ENCODE data around the gene AKR7A3. TPM values are rescaled to one million over a fixed set of nuclear protein-coding genes. Genes with fewer than 3 reads are reported as not detected.
A peak's percentile ranks its signal among the peaks of the same experiment; 100 is the strongest.

AKR7A3 gene
- total and polyA plus RNA-seq, 9 of the 15 experiments (the other 6 are each of a cell fraction or from before 2014, with no cell fraction given) = 0.04 to 1.5 (median 0.44) TPM; not detected in 1

- TF ChIP-seq IRF1 (CRISPR knock-in tag; IDR thresholded peaks at IDR 0.05; ENCODE audit: borderline replicate concordance) (no peak), POLR2AphosphoS5 (IDR thresholded peaks at IDR 0.05; ENCODE audit: control insufficient read depth, insufficient read depth, low read depth, low read length) (peak; percentile 64; the same call in 1 of the 2 replicates), RBM14 (IDR thresholded peaks at IDR 0.05; ENCODE audit: borderline replicate concordance, insufficient read depth, low read depth, low read length) (no peak), ZNF280A (IDR thresholded peaks at IDR 0.05; ENCODE audit: low read depth, partially characterized antibody) (no peak), CBX5 (IDR thresholded peaks at IDR 0.05; ENCODE audit: borderline replicate concordance, low read depth) (0 out of 2 replicates have a peak, but pooled peaks have one; percentile 34), CLOCK (CRISPR knock-in tag; IDR thresholded peaks at IDR 0.05; ENCODE audit: borderline replicate concordance) (no peak), TBP (optimal IDR thresholded peaks at IDR 0.05; ENCODE audit: low read depth, low read length) (peak; percentile 39), CREB3 (tag; conservative IDR thresholded peaks at IDR 0.05; ENCODE audit: low read depth) (no peak), POLR2A (conservative IDR thresholded peaks at IDR 0.05) (0 out of 2 replicates have a peak, but pooled peaks have one; percentile 15), PHF21A (IDR thresholded peaks at IDR 0.05; ENCODE audit: borderline replicate concordance, low read depth) (peak; percentile 47; the same call in 1 of the 2 replicates), ZNF133 (CRISPR knock-in tag; IDR thresholded peaks at IDR 0.05) (no peak), TCF15 (CRISPR knock-in tag; IDR thresholded peaks at IDR 0.05) (no peak), TBL1XR1 (IDR thresholded peaks at IDR 0.05; ENCODE audit: low read length in 2 of 2) (peak in 1 of 2 experiments; percentile 73; a peak in 2 of 4 replicates), RHOXF2B (CRISPR knock-in tag; conservative IDR thresholded peaks at IDR 0.05) (no peak), HMG20B (CRISPR knock-in tag; IDR thresholded peaks at IDR 0.05) (no peak), NEUROD1 (IDR thresholded peaks at IDR 0.05; ENCODE audit: borderline replicate concordance, low read depth, low read length, partially characterized antibody) (peak; percentile 42), POLR2G (IDR thresholded peaks at IDR 0.05; ENCODE audit: low read depth, low read length) (0 out of 2 replicates have a peak, but pooled peaks have one; percentile 2), MAX (CRISPR knock-in tag; IDR thresholded peaks at IDR 0.05) (peak; percentile 23; the same call in 1 of the 2 replicates), HCFC1 (IDR thresholded peaks at IDR 0.05; ENCODE audit: low read depth, low read length) (no peak), KLF16 (IDR thresholded peaks at IDR 0.05) (peak; percentile 87), NCOA4 (IDR thresholded peaks at IDR 0.05; ENCODE audit: partially characterized antibody) (no peak), SMARCE1 (IDR thresholded peaks at IDR 0.05) (peak; percentile 57; the same call in 1 of the 2 replicates)
Observed at GRCh38 chr1:19325368-19325957, 36.9 kb upstream of the AKR7A3 start (continued).

Data from K562 (cell line).